Gastroesophageal sphincter (tissue), 4 donors: Measurements from ENCODE around the gene SCGB1D2. TPM values are rescaled to one million over a fixed set of nuclear protein-coding genes. Genes with fewer than 3 reads are reported as not detected.

Source experiments
- ATAC-seq: fragments of 150-250 bp; one replicate; pipeline ENCODE4 v1.9.1; 2016; ENCODE audit warnings: mild to moderate bottlenecking, moderate library complexity
- H3K27ac ChIP-seq, 4 donors: fragments of 200-600 bp; sonication (generic) in 3 of 4; 1 replicate in 3 of 4; 2 replicates in 1 of 4; pipeline ENCODE4 v1.5.1; 2016 to 2019
- H3K27me3 ChIP-seq: fragments of 200-600 bp; sonication (generic); one replicate; pipeline ENCODE4 v1.5.1; 2019
- H3K36me3 ChIP-seq, 2 donors: fragments of 200-600 bp; sonication (generic); one replicate each; pipeline ENCODE4 v1.5.1; 2019; ENCODE audit warnings: control low read depth in 1 of 2
- H3K4me1 ChIP-seq, 3 donors: fragments of 200-600 bp; sonication (generic); 1 replicate in 2 of 3; 2 replicates in 1 of 3; pipeline ENCODE4 v1.5.1; 2016 to 2019; ENCODE audit warnings: control low read depth in 2 of 3
- H3K4me3 ChIP-seq, 2 donors: fragments of 200-600 bp; sonication (generic); one replicate each; pipeline ENCODE4 v1.5.1; 2019; ENCODE audit warnings: mild to moderate bottlenecking in 1 of 2, moderate library complexity in 1 of 2
- H3K9me3 ChIP-seq, 3 donors: fragments of 200-600 bp; sonication (generic); one replicate each; pipeline ENCODE4 v1.5.1; 2017 to 2019; ENCODE audit warnings: control low read depth in 2 of 3
- CTCF ChIP-seq, 4 experiments: fragments of 200-600 bp in 2 of 4; fragments of 450-650 bp in 2 of 4; sonication (generic) in 1 of 4; IDR thresholded peaks; one replicate each; pipeline ENCODE4 v1.5.1; 2017 to 2019; ENCODE audit warnings: antibody characterized with exemption in 4 of 4, mild to moderate bottlenecking in 2 of 4, moderate library complexity in 2 of 4
- EP300 ChIP-seq: sonication (generic); formaldehyde crosslinking; IDR thresholded peaks from one replicate; pipeline ENCODE4 v1.6.1; 2017; ENCODE audit warnings: antibody characterized with exemption, mild to moderate bottlenecking
- POLR2A ChIP-seq, 2 donors: fragments of 450-650 bp; IDR thresholded peaks; one replicate each; pipeline ENCODE4 v1.6.1; 2017; ENCODE audit warnings: antibody characterized with exemption in 2 of 2, mild to moderate bottlenecking in 2 of 2, moderate library complexity in 1 of 2
- POLR2AphosphoS5 ChIP-seq: sonication (generic); formaldehyde crosslinking; IDR thresholded peaks from one replicate; pipeline ENCODE4 v1.6.1; 2017; ENCODE audit warnings: antibody characterized with exemption
- WGBS, 2 donors: methylation state at CpG; one replicate each; pipeline ENCODE4 v1.1.5; 2018; ENCODE audit warnings: low coverage in 1 of 2; 5-methylcytosine and 5-hydroxymethylcytosine counted together
- total RNA-seq, 4 donors: library from RNA; depleted of rRNA; stranded (reverse); fragments of >200 nt; gene quantifications; one replicate each; pipeline ENCODE4 v1.1.0, GENCODE V29; 2016

SCGB1D2 gene
- total RNA-seq, 4 donors from 2014 or later = 9.3 TPM; not detected in 3

DNA sequence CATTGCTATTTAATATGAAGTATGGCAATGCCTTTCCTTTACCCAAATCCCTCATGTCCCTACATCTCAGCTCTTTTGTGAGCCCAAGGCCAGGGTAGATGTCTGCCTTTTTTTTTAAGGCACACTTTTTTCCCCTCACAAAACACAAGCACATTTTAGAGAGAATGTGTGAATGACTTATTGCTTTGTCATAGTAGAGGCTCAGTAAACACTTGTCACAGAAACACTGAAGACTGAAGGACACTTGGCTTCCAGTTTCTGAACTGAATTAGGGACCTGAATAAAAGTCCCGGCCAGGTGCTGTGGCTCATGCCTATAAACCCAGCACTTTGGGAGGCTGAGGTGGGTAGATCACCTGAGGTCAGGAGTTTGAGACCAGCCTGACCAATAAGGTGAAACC lies 25.0 kb downstream of the SCGB1D2 start:
- no peak overlapping the region for H3K4me3 ChIP-seq
- H3K9me3 ChIP-seq = no peaks in the 10 kb centered on the region

DNA sequence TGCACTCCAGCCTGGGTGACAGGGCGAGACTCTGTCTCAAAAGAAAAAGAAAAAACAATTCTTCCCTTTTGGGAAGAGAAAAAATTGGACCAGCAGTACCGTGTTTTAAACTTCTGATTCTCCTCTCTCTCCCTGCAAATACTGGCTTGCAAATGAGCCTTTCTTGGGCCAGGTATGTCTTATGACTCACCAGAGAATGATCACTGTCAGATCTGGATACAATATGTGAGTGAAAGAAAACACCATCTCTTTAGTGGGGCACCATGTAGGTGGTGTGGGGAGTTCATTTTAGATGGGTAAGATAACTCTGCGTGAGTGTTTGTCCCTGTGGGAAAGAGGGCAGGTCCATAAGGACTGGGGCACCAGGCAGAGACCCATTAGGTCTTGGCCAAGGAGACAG lies 25.5 kb downstream of the SCGB1D2 start:
- Histone ChIP-seq H3K4me3 (no peak overlapping the region), H3K27me3 (peaks cover 48% of the 10 kb centered on the region), H3K27ac (no peak overlapping the region), H3K9me3 (no peaks in the 10 kb centered on the region), H3K4me1 (no peaks in the 10 kb centered on the region), H3K36me3 (no peaks in the 10 kb centered on the region)
- no peak for ATAC-seq
- WGBS, 2 donors = 51 to 100% methylated on average over 1 to 3 of the region's 3 CpGs
- TF ChIP-seq CTCF (IDR thresholded peaks at IDR 0.05) (no peak), POLR2A (IDR thresholded peaks at IDR 0.05) (no peak), POLR2AphosphoS5 (no peak), EP300 (no peak)

More for the DNA sequence above, 25.0 kb downstream of the SCGB1D2 start:
- H3K27ac ChIP-seq = no peak overlapping the region
- ATAC-seq = no peak
- WGBS, 2 donors = 75% methylated on average over 1 of the region's 1 CpG; no CpG with 5 or more reads in 1 of the 2 donors
- no peaks in the 10 kb centered on the region for H3K4me1 ChIP-seq
- no peaks in the 10 kb centered on the region for H3K36me3 ChIP-seq
- TF ChIP-seq POLR2AphosphoS5 (no peak), CTCF (IDR thresholded peaks at IDR 0.05) (no peak), POLR2A (IDR thresholded peaks at IDR 0.05) (no peak), EP300 (no peak)
- peaks cover 48% of the 10 kb centered on the region for H3K27me3 ChIP-seq

DNA sequence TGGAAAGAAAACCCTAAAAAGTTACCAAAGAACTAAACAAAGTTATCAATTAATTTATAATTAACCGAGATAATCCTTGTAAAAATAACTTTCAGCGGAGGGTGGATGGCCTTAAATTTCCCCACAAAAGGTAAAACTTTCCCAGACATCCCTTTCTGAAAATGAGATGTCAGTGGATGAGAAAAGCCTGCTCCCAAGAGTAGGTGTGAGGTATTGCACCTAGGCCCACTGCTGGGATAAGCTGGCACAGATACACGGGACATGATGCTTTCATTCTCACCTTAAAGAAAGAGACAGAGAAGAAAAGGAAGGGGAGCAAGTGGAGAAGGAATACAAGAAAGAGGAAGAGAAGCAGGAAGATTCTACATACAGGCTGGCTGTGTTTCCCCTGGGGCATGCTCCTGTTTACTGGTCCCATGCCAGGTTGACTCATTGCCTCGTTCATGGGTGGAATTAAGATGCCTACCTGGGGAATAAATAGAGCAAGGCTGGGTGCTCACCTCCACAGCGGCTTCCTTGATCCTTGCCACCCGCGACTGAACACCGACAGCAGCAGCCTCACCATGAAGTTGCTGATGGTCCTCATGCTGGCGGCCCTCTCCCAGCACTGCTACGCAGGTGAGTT lies 27.7 kb downstream of the SCGB1D2 start, which contains the start of gene SCGB2A2:
SCGB2A2 (plus strand) TSS at position 505 of the 625 bp plus-strand sequence; CDS start at position 564, 59 bp downstream.
- Histone ChIP-seq H3K4me3 (no peak within 1 kb of the TSS), H3K27me3 (peaks cover 45% of the 10 kb centered on the region), H3K4me1 (no peaks in the 10 kb centered on the region), H3K27ac (no peak within 1 kb of the TSS), H3K36me3 (no peaks in the 10 kb centered on the region), H3K9me3 (no peaks in the 10 kb centered on the region)
- 34 to 48% methylated on average over 4 to 5 of the region's 10 CpGs for WGBS, 2 donors
- no peak for TF ChIP-seq CTCF (IDR thresholded peaks at IDR 0.05)
- TF ChIP-seq EP300 = no peak
- ATAC-seq = no peak

DNA sequence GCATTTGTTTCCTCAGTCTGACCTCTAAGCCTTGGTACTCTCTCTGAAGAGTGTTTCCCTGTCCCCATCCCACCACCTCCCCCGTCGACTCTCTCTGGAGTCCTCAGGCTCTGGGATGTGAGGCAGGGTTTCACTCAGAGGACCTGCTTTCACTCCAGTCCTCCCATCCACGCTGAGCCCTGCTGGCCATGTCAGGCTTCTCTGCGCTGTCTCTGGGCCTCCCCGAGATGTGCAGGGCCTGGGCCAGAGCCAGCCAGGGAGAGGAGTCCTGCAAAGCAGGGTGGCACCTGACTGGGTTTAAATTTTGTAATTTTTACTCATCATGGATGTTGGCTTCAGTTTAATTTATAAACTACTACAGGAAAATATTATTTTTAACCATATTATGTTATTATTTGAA lies 31.2 kb downstream of the SCGB1D2 start:
- H3K36me3 ChIP-seq = no peaks in the 10 kb centered on the region
- 37 to 73% methylated on average over 3 to 5 of the region's 5 CpGs for WGBS, 2 donors
- no peak for ATAC-seq
- no peak for TF ChIP-seq POLR2AphosphoS5
- TF ChIP-seq EP300 = no peak
- TF ChIP-seq POLR2A (IDR thresholded peaks at IDR 0.05) = no peak
- TF ChIP-seq CTCF (IDR thresholded peaks at IDR 0.05) = no peak
- H3K27me3 ChIP-seq = peaks cover 29% of the 10 kb centered on the region
- H3K9me3 ChIP-seq = no peaks in the 10 kb centered on the region
- H3K4me1 ChIP-seq = no peaks in the 10 kb centered on the region
- no peak overlapping the region for H3K4me3 ChIP-seq
- H3K27ac ChIP-seq = no peak overlapping the region

GRCh38 chr11:62273789-62274275 lies 31.8 kb downstream of the SCGB1D2 start:
- WGBS, 2 donors = 63 to 68% methylated on average over 3 to 5 of the region's 7 CpGs
- Histone ChIP-seq H3K4me1 (no peaks in the 10 kb centered on the region), H3K36me3 (no peaks in the 10 kb centered on the region), H3K9me3 (no peaks in the 10 kb centered on the region), H3K27me3 (peaks cover 28% of the 10 kb centered on the region), H3K4me3 (no peak overlapping the region), H3K27ac (no peak overlapping the region)
- no peak for TF ChIP-seq POLR2AphosphoS5
- no peak for TF ChIP-seq EP300
- no peak for TF ChIP-seq CTCF (IDR thresholded peaks at IDR 0.05)
- no peak for TF ChIP-seq POLR2A (IDR thresholded peaks at IDR 0.05)
- no peak for ATAC-seq
